SW480 (cell line): Measurements from ENCODE around the gene CHST7.
"Not testable (repeated sequence)": the region's sequence is repeated elsewhere in the genome, so short reads cannot be mapped to it uniquely, and the experiment has no call there.

ENCODE experiments used
- DNase-seq: peaks from one replicate; pipeline ENCODE4 v3.0.0-alpha.2; 2016; ENCODE audit warnings: low spot score

CHST7 gene

GRCh38 chrX:46573331-46573891, at the start of gene CHST7:
Gene CHST7, plus strand, starts transcription at chrX:46573765. Its CDS starts 167 bp downstream, at chrX:46573932.
- DNase-seq, result peak; percentile 71

GRCh38 chrX:46528640-46529039, 44.9 kb upstream of the CHST7 start:
- not testable (repeated sequence) for DNase-seq

- not testable (repeated sequence) for DNase-seq
Observed at GRCh38 chrX:46529740-46530403, 43.7 kb upstream of the CHST7 start.

GRCh38 chrX:46530404-46530908, 43.1 kb upstream of the CHST7 start:
- DNase-seq, result not testable (repeated sequence)

- no peak for DNase-seq
Observed at GRCh38 chrX:46531442-46531841, 42.1 kb upstream of the CHST7 start.

GRCh38 chrX:46543441-46543840, 30.1 kb upstream of the CHST7 start:
- no peak for DNase-seq

- not testable (repeated sequence) for DNase-seq
Observed at GRCh38 chrX:46544527-46544926, 29.0 kb upstream of the CHST7 start.

- DNase-seq, result peak; percentile 87
Observed at GRCh38 chrX:46545111-46546005, 28.2 kb upstream of the CHST7 start, which contains the start of gene ZNF674. Gene ZNF674, minus strand, starts transcription at chrX:46545421. Its CDS starts 3,334 bp downstream, at chrX:46542087.

GRCh38 chrX:46547857-46548256, 25.7 kb upstream of the CHST7 start:
- peak; percentile 19 for DNase-seq

GRCh38 chrX:46549914-46550313, 23.7 kb upstream of the CHST7 start:
- no peak for DNase-seq

GRCh38 chrX:46551494-46552128, 22.0 kb upstream of the CHST7 start:
- DNase-seq, result no peak

GRCh38 chrX:46553935-46554334, 19.6 kb upstream of the CHST7 start:
- DNase-seq, result no peak

GRCh38 chrX:46554942-46555341, 18.6 kb upstream of the CHST7 start:
- peak; percentile 16 for DNase-seq

- no peak for DNase-seq
Observed at GRCh38 chrX:46559062-46559461, 14.5 kb upstream of the CHST7 start.

GRCh38 chrX:46561824-46562657, 11.5 kb upstream of the CHST7 start:
- DNase-seq, result no peak

- no peak for DNase-seq
Observed at GRCh38 chrX:46567388-46567787, 6.2 kb upstream of the CHST7 start.

GRCh38 chrX:46569621-46570020, 3.9 kb upstream of the CHST7 start:
- no peak for DNase-seq

GRCh38 chrX:46571423-46572339, 1.9 kb upstream of the CHST7 start:
- DNase-seq, result no peak

GRCh38 chrX:46572340-46572936, 1.1 kb upstream of the CHST7 start:
- peak; percentile 16 for DNase-seq
